ENCODE results near the gene DISP2.

GRCh38 chr15:40407330-40407990 is 49.4 kb downstream of the DISP2 start:
- TF ChIP-seq ZNF366 (tag by site-specific recombination; conservative IDR thresholded peaks at IDR 0.05), result no peak
- TF ChIP-seq RBAK (tag by site-specific recombination; IDR thresholded peaks at IDR 0.05), result no peak
- no peak for TF ChIP-seq TCF7L2 (IDR thresholded peaks at IDR 0.05; ENCODE audit: borderline replicate concordance, low read depth, low read length)
- no peak for TF ChIP-seq ZNF223 (tag by site-specific recombination; IDR thresholded peaks at IDR 0.05)
- TF ChIP-seq ZNF274 (IDR thresholded peaks at IDR 0.05; ENCODE audit: low read length), result no peak
- no peak for TF ChIP-seq ZNF274 (tag by site-specific recombination; IDR thresholded peaks at IDR 0.05; ENCODE audit: borderline replicate concordance)
- no peak for TF ChIP-seq CTCF (tag by site-specific recombination; IDR thresholded peaks at IDR 0.05)
- no peak for TF ChIP-seq ZNF112 (tag by site-specific recombination; IDR thresholded peaks at IDR 0.05)
- TF ChIP-seq YY1 (tag by site-specific recombination; IDR thresholded peaks at IDR 0.05), result no peak
- TF ChIP-seq TSHZ1 (tag by site-specific recombination; IDR thresholded peaks at IDR 0.05; ENCODE audit: borderline replicate concordance), result no peak
- TF ChIP-seq ZNF239 (tag by site-specific recombination; IDR thresholded peaks at IDR 0.05), result no peak

Data from HEK293 (cell line).